SK-N-MC (cell line): ENCODE data around the gene DSCAM.

Experiments used
- EZH2 ChIP-seq: fragments of 200-600 bp; sonication (generic); IDR thresholded peaks from one replicate; pipeline ENCODE4 v1.6.1; 2017; ENCODE audit warnings: antibody characterized with exemption
- POLR2AphosphoS5 ChIP-seq: IDR thresholded peaks from 2 replicates; pipeline ENCODE4 v1.6.1; 2012; ENCODE audit warnings: mild to moderate bottlenecking, low read depth, low read length, borderline replicate concordance

DNA sequence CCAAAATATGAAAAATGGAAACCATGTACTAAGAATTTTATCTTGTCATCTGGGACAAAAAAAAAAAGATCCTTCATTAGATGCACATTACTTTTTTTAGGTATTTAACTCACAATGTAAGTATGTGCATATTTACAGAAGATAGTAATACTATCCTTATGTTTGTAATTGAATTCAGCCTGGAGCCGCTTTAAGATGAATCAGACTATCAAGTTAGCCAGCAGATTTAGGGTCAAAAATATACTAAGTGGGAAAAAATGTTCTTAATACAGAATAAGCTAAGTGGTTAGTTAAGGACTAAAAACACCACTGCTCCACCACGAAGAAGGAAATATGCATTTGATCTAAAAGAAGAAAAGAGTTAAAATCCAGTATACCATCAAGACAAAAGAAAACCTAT, 49.1 kb downstream of the DSCAM start:
- TF ChIP-seq EZH2 = no peak
- no peak for TF ChIP-seq POLR2AphosphoS5
